ENCODE results near the gene CARM1. TPM values are rescaled to one million over a fixed set of nuclear protein-coding genes. Genes with fewer than 3 reads are reported as not detected.

The CARM1 gene
- total and polyA plus RNA-seq, 2 of the 13 experiments (the other 11 are each of a cell fraction or from before 2014, with no cell fraction given), result 27.6 to 55.8 TPM

GRCh38 chr19:10871711-10872545, 575 bp downstream of the CARM1 start (continued):
- peak; percentile 51; the same call in 1 of the 2 replicates for TF ChIP-seq ARNT2 (CRISPR knock-in tag; IDR thresholded peaks at IDR 0.05; ENCODE audit: low read depth)
- TF ChIP-seq MIER2 (CRISPR knock-in tag; IDR thresholded peaks at IDR 0.05), result no peak
- no peak for TF ChIP-seq ZNF615 (CRISPR knock-in tag; IDR thresholded peaks at IDR 0.05; ENCODE audit: borderline replicate concordance)
- no peak for TF ChIP-seq FOXC1 (CRISPR knock-in tag; IDR thresholded peaks at IDR 0.05; ENCODE audit: borderline replicate concordance)
- no peak for TF ChIP-seq ZNF468 (CRISPR knock-in tag; IDR thresholded peaks at IDR 0.05)
- no peak for TF ChIP-seq ZBTB37 (CRISPR knock-in tag; IDR thresholded peaks at IDR 0.05)
- TF ChIP-seq ZNF839 (CRISPR knock-in tag; IDR thresholded peaks at IDR 0.05; ENCODE audit: borderline replicate concordance), result no peak
- TF ChIP-seq HMG20B (CRISPR knock-in tag; conservative IDR thresholded peaks at IDR 0.05), result no peak
- TF ChIP-seq RFXAP (CRISPR knock-in tag; IDR thresholded peaks at IDR 0.05; ENCODE audit: borderline replicate concordance), result no peak
- no peak for TF ChIP-seq ZNF224 (CRISPR knock-in tag; IDR thresholded peaks at IDR 0.05)
- TF ChIP-seq ZNF256 (CRISPR knock-in tag; conservative IDR thresholded peaks at IDR 0.05), result no peak
- no peak for TF ChIP-seq MATR3 (CRISPR knock-in tag; IDR thresholded peaks at IDR 0.05)
- no peak for TF ChIP-seq KMT2A (CRISPR knock-in tag; IDR thresholded peaks at IDR 0.05)
- TF ChIP-seq NRL (CRISPR knock-in tag; IDR thresholded peaks at IDR 0.05; ENCODE audit: borderline replicate concordance), result 0 out of 2 replicates have a peak, but pooled peaks have one; percentile 36
- no peak for TF ChIP-seq ARNT (IDR thresholded peaks at IDR 0.05)
- 0 out of 2 replicates have a peak, but pooled peaks have one; percentile 4 for TF ChIP-seq GABPB1 (CRISPR knock-in tag; IDR thresholded peaks at IDR 0.05)
- TF ChIP-seq ZNF260 (CRISPR knock-in tag; IDR thresholded peaks at IDR 0.05; ENCODE audit: borderline replicate concordance, low read depth), result no peak
- TF ChIP-seq RBM22 (optimal IDR thresholded peaks at IDR 0.05; ENCODE audit: low read length), result no peak
- no peak for TF ChIP-seq ATF2 (CRISPR knock-in tag; IDR thresholded peaks at IDR 0.05)
- no peak for TF ChIP-seq LCORL (IDR thresholded peaks at IDR 0.05)
- TF ChIP-seq LCORL (CRISPR knock-in tag; IDR thresholded peaks at IDR 0.05), result no peak
- no peak for TF ChIP-seq ZSCAN21 (CRISPR knock-in tag; IDR thresholded peaks at IDR 0.05; ENCODE audit: borderline replicate concordance)
- TF ChIP-seq SIN3A (IDR thresholded peaks at IDR 0.05; ENCODE audit: borderline replicate concordance, low read depth, low read length), result 0 out of 2 replicates have a peak, but pooled peaks have one; percentile 25
- TF ChIP-seq ZNF704 (CRISPR knock-in tag; IDR thresholded peaks at IDR 0.05; ENCODE audit: borderline replicate concordance), result no peak
- 0 out of 2 replicates have a peak, but pooled peaks have one; percentile 11 for TF ChIP-seq ZFP91 (CRISPR knock-in tag; IDR thresholded peaks at IDR 0.05; ENCODE audit: borderline replicate concordance)
